Calu3 (cell line): ENCODE measurements around the gene TMEM165. TPM values are rescaled to one million over a fixed set of nuclear protein-coding genes. Genes with fewer than 3 reads are reported as not detected.

Experiments used
- BruUV-seq: library from RNA; stranded (reverse); fragments of 400-500 nt; replicated peaks from 2 replicates; lab custom pipeline; 2021; lab: Mats Ljungman, UMichigan
- CTCF ChIA-PET: fragments of 300-600 bp; sonication (Branson Sonifier 250); formaldehyde crosslinking; loops from one replicate; lab custom pipeline; 2022; ENCODE audit warnings: antibody characterized with exemption; lab: Charles Lee
- DNase-seq: peaks from one replicate; pipeline ENCODE4 v3.0.0; 2022
- H3K27ac Mint-ChIP-seq: one replicate; pipeline ENCODE4 v1.8.0; 2022; ENCODE audit warnings: mixed read lengths; ENCODE audit not compliant: unreplicated experiment
- H3K27me3 Mint-ChIP-seq: one replicate; pipeline ENCODE4 v1.8.0; 2022; ENCODE audit warnings: mixed read lengths; ENCODE audit not compliant: unreplicated experiment
- H3K36me3 Mint-ChIP-seq: one replicate; pipeline ENCODE4 v1.8.0; 2022; ENCODE audit warnings: mild to moderate bottlenecking, moderate library complexity, mixed read lengths; ENCODE audit not compliant: insufficient read depth, unreplicated experiment
- H3K4me1 Mint-ChIP-seq: one replicate; pipeline ENCODE4 v1.8.0; 2022; ENCODE audit warnings: mild to moderate bottlenecking, low read depth, mixed read lengths; ENCODE audit not compliant: unreplicated experiment
- H3K4me3 Mint-ChIP-seq: one replicate; pipeline ENCODE4 v1.8.0; 2022; ENCODE audit warnings: mild to moderate bottlenecking, low read depth, moderate library complexity, mixed read lengths; ENCODE audit not compliant: unreplicated experiment
- H3K9me3 Mint-ChIP-seq: one replicate; pipeline ENCODE4 v1.8.0; 2022; ENCODE audit warnings: low read depth, mixed read lengths; ENCODE audit not compliant: unreplicated experiment
- CTCF ChIP-seq: fragments of 200-600 bp; IDR thresholded peaks from one replicate; pipeline ENCODE4 v1.8.0; 2022; ENCODE audit warnings: antibody characterized with exemption; ENCODE audit not compliant: unreplicated experiment
- intact Hi-C: fragments of 100-400 bp; cut with micrococcal nuclease; formaldehyde crosslinking; loops from one replicate; pipeline ENCODE4 v1.10.0; 2022; ENCODE audit not compliant: unreplicated experiment
- total RNA-seq: library from RNA; stranded (reverse); gene quantifications from 2 replicates; pipeline ENCODE4 v1.2.3, GENCODE V29; 2022

Gene TMEM165
- total RNA-seq, 1 experiment from 2014 or later, result 96.6 TPM

GRCh38 chr4:55395218-55395528, 584 bp upstream of the TMEM165 start:
- no peaks in the 10 kb centered on the region for H3K9me3 Mint-ChIP-seq
- BruUV-seq, result TSS peak; percentile 87
- DNase-seq, result no peak
- TF ChIP-seq CTCF, result no peak
- H3K4me3 Mint-ChIP-seq, result peak overlapping the region; percentile 81
- CTCF ChIA-PET, result no interaction called here
- H3K36me3 Mint-ChIP-seq, result peaks cover 44% of the 10 kb centered on the region
- no peaks in the 10 kb centered on the region for H3K27me3 Mint-ChIP-seq
- intact Hi-C loops, result loop anchor here (5.0 kb wide), 3 partner anchors 48 to 423 kb away; partner anchors contain the start of gene SRD5A3
- H3K27ac Mint-ChIP-seq, result peak overlapping the region; percentile 79
- peaks cover 23% of the 10 kb centered on the region for H3K4me1 Mint-ChIP-seq

- H3K36me3 Mint-ChIP-seq, result peaks cover 57% of the 10 kb centered on the region
- CTCF ChIA-PET, result no interaction called here
- TF ChIP-seq CTCF, result no peak
- peak overlapping the region; percentile 81 for H3K4me3 Mint-ChIP-seq
- H3K9me3 Mint-ChIP-seq, result no peaks in the 10 kb centered on the region
- H3K27me3 Mint-ChIP-seq, result no peaks in the 10 kb centered on the region
- BruUV-seq, result no TSS peak
- peak; percentile 40 for DNase-seq
- H3K4me1 Mint-ChIP-seq, result peaks cover 23% of the 10 kb centered on the region
- peak overlapping the region; percentile 87 for H3K27ac Mint-ChIP-seq
- intact Hi-C loops, result loop anchor here (5.0 kb wide), 3 partner anchors 49 to 424 kb away; partner anchors contain the start of gene SRD5A3
Observed at GRCh38 chr4:55396308-55397125, 760 bp downstream of the TMEM165 start.

- Mint-ChIP-seq H3K27me3 (no peaks in the 10 kb centered on the region), H3K4me3 (peak overlapping the region; percentile 81), H3K27ac (peak overlapping the region; percentile 87), H3K9me3 (no peaks in the 10 kb centered on the region), H3K4me1 (peaks cover 23% of the 10 kb centered on the region), H3K36me3 (peaks cover 57% of the 10 kb centered on the region)
- DNase-seq, result no peak
- BruUV-seq, result TSS peak; percentile 30
- CTCF ChIA-PET, result no interaction called here
- no peak for TF ChIP-seq CTCF
- intact Hi-C loops, result loop anchor here (5.0 kb wide), 3 partner anchors 50 to 425 kb away; partner anchors contain the start of gene SRD5A3
Observed at GRCh38 chr4:55397126-55397436, 1.3 kb downstream of the TMEM165 start.

- no peak for TF ChIP-seq CTCF
- DNase-seq, result no peak
- Mint-ChIP-seq H3K36me3 (peaks cover 57% of the 10 kb centered on the region), H3K27ac (peak overlapping the region; percentile 87), H3K9me3 (no peaks in the 10 kb centered on the region), H3K4me3 (peak overlapping the region; percentile 81), H3K27me3 (no peaks in the 10 kb centered on the region), H3K4me1 (peaks cover 23% of the 10 kb centered on the region)
- intact Hi-C loops, result loop anchor here (5.0 kb wide), 3 partner anchors 50 to 425 kb away; partner anchors contain the start of gene SRD5A3
- no TSS peak for BruUV-seq
- CTCF ChIA-PET, result no interaction called here
Observed at GRCh38 chr4:55397520-55398321, 2.0 kb downstream of the TMEM165 start.
